Esophagus squamous epithelium (tissue), 4 donors: ENCODE results near the gene TMC6.

ENCODE experiments used
- POLR2A ChIP-seq, 4 donors: fragments of 450-650 bp; IDR thresholded peaks; one replicate each; pipeline ENCODE4 v1.6.1; 2017; ENCODE audit warnings: antibody characterized with exemption in 4 of 4, mild to moderate bottlenecking in 4 of 4, moderate library complexity in 3 of 4
- TF ChIP-seq, protein P1 (sequence below), 6 experiments: fragments of 450-650 bp in 4 of 6; fragments of 200-600 bp in 2 of 6; sonication (generic) in 2 of 6; IDR thresholded peaks; one replicate each; pipeline ENCODE4 v1.5.1; 2016 to 2019; ENCODE audit warnings: antibody characterized with exemption in 6 of 6, mild to moderate bottlenecking in 4 of 6, moderate library complexity in 4 of 6

- TF ChIP-seq, protein P1, sequence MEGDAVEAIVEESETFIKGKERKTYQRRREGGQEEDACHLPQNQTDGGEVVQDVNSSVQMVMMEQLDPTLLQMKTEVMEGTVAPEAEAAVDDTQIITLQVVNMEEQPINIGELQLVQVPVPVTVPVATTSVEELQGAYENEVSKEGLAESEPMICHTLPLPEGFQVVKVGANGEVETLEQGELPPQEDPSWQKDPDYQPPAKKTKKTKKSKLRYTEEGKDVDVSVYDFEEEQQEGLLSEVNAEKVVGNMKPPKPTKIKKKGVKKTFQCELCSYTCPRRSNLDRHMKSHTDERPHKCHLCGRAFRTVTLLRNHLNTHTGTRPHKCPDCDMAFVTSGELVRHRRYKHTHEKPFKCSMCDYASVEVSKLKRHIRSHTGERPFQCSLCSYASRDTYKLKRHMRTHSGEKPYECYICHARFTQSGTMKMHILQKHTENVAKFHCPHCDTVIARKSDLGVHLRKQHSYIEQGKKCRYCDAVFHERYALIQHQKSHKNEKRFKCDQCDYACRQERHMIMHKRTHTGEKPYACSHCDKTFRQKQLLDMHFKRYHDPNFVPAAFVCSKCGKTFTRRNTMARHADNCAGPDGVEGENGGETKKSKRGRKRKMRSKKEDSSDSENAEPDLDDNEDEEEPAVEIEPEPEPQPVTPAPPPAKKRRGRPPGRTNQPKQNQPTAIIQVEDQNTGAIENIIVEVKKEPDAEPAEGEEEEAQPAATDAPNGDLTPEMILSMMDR (IDR thresholded peaks at IDR 0.05), result no peak
- no peak for TF ChIP-seq POLR2A (IDR thresholded peaks at IDR 0.05)
Measured at GRCh38 chr17:78147315-78147998, 18.9 kb upstream of the TMC6 start.
